Superior temporal gyrus (tissue), 1 donor: ENCODE measurements around the gene UBE2Q2.
"Not testable (repeated sequence)": the region's sequence is repeated elsewhere in the genome, so short reads cannot be mapped to it uniquely, and the experiment has no call there.

Source experiments
- DNase-seq: peaks from one replicate; pipeline ENCODE4 v3.0.0-alpha.2; 2016; ENCODE audit errors: extremely low spot score

UBE2Q2 gene

GRCh38 chr15:75842722-75843677, at the start of gene UBE2Q2:
TSS of gene UBE2Q2 (plus strand) at chr15:75843447. CDS start at chr15:75843667, 220 bp downstream.
- DNase-seq: peak; percentile 29

- DNase-seq: no peak
Measured at GRCh38 chr15:75796321-75796720, 46.9 kb upstream of the UBE2Q2 start.

- DNase-seq: not testable (repeated sequence)
Measured at GRCh38 chr15:75797146-75797545, 46.1 kb upstream of the UBE2Q2 start.

DNA sequence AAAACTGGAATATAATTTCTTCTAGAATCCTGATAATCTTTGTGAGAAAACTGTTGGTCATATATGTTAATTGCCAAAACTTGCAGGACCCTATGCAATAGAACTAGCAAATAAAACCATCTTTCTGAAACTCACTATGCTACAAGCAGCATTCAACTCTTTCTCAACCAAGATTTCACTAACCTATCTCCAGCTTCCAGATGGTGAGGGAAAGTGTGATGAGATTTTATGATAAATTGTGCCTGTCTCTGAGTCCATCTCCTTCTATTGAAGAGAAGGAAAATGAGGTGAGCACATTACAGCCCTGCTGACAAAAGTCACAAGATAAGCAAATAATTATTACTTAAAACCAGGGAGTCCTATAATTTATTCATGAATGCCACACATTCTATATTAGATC, 44.1 kb upstream of the UBE2Q2 start:
- no peak for DNase-seq

- not testable (repeated sequence) for DNase-seq
Measured at GRCh38 chr15:75800409-75800808, 42.8 kb upstream of the UBE2Q2 start.

DNA sequence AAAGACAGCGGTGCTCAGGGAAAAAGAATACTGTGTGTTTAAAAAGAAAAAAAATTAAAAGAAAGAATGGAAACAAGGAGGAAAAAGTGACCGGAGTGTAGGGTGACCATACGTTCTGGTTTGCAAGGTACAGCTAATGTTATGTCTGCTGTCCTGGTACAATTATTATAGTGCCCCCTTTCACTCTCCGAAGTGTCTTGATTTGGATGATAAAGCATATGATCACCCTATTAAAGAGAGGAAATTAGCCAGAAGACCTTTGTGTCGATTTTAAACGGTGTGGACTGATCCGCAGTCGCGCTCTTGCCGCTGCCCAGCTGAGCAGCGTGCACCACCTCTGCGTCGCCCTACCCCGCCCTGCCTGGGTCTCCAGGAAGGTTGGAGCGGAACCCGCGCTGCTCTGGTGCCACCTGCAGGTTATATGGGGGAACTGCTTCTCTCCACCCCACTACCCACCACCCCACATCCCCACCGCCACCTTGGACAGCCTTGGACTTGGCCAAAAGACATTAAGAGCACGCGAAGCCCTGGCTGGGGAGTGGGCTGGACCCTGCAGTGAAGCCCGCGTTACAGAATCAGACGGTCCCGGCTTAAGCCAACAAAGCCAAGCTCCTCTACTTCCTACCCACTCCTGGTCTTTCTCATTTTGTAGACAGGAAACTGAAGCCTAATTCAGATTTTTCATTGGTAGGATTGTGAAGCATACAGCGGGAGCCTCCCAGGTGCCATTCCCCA, 41.2 kb upstream of the UBE2Q2 start:
- peak; percentile 80 for DNase-seq

- not testable (repeated sequence) for DNase-seq
Measured at GRCh38 chr15:75807486-75807885, 35.8 kb upstream of the UBE2Q2 start.

GRCh38 chr15:75808009-75808408, 35.2 kb upstream of the UBE2Q2 start:
- DNase-seq: not testable (repeated sequence)

DNA sequence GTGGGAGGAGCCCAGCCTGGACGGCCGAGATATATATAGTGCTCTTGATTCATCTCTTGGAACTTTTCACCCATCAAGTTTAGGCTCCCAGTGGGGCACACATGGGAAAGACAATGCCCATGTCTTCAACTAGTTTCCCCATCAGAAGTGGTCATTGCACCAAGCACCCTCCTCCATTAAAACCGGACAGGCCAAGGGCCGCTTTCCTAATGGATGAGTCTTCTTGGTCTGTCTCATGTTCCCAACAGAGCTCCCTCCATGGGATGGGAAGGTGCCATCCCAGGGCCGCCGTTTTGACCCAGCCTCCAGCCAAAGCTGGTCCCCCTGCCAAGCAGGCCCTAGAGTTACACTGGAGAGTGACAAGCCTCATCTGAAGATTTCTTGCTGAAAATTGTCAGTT, 34.7 kb upstream of the UBE2Q2 start:
- DNase-seq: no peak

GRCh38 chr15:75809986-75810750, 33.1 kb upstream of the UBE2Q2 start:
- DNase-seq: no peak

GRCh38 chr15:75810874-75811498, 32.3 kb upstream of the UBE2Q2 start:
- no peak for DNase-seq

DNA sequence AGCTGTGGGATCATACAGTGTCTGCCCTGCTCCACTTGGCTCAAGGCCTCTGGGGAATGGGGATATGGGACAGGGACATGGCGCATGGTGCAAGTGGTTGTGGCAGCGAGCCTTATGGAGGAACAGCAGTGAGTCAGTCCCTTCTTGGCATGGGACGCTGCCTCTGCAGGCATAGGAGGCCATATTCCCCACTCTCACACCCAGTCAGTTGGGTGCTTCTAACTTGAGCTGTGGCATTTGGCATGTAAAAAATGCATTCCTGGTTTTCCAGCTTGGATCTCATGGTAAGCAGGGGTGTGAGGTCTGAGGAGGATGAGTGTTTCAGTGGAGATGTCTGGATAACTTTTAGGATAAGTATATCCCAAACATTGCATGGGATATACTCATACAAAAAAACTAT, 31.6 kb upstream of the UBE2Q2 start:
- DNase-seq: no peak

- no peak for DNase-seq
Measured at GRCh38 chr15:75814794-75815193, 28.5 kb upstream of the UBE2Q2 start.

GRCh38 chr15:75815811-75816719, 27.2 kb upstream of the UBE2Q2 start:
- DNase-seq: no peak

- peak; percentile 14 for DNase-seq
Measured at GRCh38 chr15:75817138-75817935, 25.9 kb upstream of the UBE2Q2 start.

DNA sequence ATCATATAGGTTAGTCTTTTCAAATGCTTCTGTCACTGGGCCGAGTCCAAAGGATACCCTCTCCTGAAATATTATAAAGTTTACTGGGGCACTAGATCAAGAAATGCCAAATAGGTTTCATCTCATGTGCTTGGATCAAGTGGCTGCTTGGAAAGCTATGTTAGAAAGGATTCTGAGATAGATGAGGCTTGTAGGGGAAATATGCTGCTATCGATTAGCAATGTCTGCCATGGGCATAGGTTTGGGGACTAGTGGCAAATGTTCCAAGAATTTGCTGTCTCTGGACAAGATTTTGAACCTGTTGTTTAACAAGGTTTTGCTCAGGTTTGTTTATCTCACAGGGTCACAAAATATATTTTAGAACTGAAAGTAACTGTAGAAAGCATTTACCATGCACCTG, 23.0 kb upstream of the UBE2Q2 start:
- DNase-seq: no peak

GRCh38 chr15:75821786-75822345, 21.4 kb upstream of the UBE2Q2 start:
- no peak for DNase-seq

- no peak for DNase-seq
Measured at GRCh38 chr15:75822685-75823278, 20.5 kb upstream of the UBE2Q2 start.
